ENCODE data around the gene SRP68. TPM values are rescaled to one million over a fixed set of nuclear protein-coding genes. Genes with fewer than 3 reads are reported as not detected.
"Not testable (repeated sequence)": the region's sequence is repeated elsewhere in the genome, so short reads cannot be mapped to it uniquely, and the experiment has no call there.

Gene SRP68
- polyA plus RNA-seq, 3 donors = 101 to 110 (median 103) TPM

DNA sequence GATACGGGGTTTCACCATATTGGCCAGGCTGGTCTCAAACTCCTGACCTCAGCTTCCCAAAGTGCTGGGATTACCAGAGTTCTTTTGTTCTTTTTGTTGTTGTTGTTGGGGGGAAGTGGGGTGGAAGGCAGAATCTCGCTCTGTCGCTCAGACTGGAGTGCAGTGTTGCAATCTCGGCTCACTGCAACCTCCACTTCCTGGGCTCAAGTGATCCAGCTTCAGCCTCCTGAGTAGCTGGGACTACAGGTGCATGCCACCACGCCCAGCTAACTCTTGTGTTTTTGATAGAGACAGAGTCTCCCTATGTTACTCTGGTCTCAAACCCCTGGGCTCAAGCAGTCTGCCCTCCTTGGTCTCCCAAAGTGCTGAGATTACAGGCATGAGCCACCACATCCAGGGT lies 6.1 kb upstream of the SRP68 start:
- not testable (repeated sequence) for DNase-seq (ENCODE audit: low read depth in 3 of 3, low spot score in 2 of 3)

DNA sequence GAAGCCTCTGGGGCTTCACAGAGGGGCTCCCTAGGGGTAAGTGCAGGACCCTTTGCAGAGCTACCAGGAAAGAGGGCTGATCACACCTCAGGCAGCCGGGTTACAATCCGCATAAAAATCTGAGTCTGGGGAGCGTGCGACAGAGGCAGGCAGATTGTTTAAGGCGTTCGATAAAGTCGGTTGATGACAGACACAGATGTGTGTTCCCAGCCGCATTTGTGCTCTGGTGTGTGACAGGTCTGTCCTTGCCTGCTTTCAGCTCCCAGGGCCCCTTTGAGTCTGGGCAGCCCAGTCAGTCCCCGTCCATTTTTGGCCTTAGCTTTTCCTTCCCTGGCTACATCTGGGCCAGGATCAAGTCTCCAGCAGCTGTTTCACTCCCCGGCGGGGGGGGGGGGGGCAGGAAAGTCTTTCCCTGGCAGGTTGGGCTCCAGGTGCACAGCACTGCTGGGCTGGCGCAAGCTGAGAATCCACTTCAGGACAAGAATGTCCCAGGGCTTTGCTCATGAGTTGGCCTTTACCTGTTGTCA lies 5.3 kb upstream of the SRP68 start:
- no peak for DNase-seq (ENCODE audit: low read depth in 3 of 3, low spot score in 2 of 3)

DNA sequence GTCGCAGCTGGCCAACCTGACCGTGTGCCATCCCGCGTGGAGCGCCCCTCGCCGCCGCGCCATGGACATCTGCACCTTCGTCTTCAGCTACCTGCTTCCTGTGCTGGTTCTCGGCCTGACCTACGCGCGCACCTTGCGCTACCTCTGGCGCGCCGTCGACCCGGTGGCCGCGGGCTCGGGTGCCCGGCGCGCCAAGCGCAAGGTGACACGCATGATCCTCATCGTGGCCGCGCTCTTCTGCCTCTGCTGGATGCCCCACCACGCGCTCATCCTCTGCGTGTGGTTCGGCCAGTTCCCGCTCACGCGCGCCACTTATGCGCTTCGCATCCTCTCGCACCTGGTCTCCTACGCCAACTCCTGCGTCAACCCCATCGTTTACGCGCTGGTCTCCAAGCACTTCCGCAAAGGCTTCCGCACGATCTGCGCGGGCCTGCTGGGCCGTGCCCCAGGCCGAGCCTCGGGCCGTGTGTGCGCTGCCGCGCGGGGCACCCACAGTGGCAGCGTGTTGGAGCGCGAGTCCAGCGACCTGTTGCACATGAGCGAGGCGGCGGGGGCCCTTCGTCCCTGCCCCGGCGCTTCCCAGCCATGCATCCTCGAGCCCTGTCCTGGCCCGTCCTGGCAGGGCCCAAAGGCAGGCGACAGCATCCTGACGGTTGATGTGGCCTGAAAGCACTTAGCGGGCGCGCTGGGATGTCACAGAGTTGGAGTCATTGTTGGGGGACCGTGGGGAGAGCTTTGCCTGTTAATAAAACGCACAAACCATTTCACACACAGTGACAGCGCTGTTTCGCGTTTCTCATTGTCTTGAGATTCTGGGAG lies 4.7 kb upstream of the SRP68 start:
- no peak for DNase-seq (ENCODE audit: low read depth in 3 of 3, low spot score in 2 of 3)

DNA sequence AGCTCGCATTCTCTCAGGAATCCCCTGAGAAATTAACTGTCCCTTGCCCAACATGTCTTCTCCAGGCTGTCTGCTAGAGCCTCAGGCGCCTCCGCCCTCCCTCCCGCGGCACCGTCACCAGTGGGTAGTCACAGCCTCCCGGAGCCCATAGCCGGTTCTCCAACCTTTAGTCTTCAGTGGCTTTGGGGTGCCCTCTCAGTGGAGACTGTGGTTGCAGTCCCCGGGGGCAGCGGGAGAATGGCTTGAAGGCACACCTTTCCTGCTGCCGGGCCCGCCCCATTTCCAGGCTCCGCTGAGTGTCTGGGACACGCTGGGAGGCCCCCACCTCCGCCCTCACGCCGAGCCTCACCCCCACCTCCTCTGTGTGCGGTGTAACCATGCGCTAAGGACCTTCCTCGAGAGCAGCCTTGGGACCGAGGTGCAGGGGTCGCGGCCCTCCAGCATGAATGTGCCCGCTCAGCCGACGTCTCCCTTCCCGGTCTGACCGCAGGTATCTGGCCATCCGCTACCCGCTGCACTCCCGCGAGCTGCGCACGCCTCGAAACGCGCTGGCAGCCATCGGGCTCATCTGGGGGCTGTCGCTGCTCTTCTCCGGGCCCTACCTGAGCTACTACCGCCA lies 3.9 kb upstream of the SRP68 start:
- no peak for DNase-seq (ENCODE audit: low read depth in 3 of 3, low spot score in 2 of 3)

DNA sequence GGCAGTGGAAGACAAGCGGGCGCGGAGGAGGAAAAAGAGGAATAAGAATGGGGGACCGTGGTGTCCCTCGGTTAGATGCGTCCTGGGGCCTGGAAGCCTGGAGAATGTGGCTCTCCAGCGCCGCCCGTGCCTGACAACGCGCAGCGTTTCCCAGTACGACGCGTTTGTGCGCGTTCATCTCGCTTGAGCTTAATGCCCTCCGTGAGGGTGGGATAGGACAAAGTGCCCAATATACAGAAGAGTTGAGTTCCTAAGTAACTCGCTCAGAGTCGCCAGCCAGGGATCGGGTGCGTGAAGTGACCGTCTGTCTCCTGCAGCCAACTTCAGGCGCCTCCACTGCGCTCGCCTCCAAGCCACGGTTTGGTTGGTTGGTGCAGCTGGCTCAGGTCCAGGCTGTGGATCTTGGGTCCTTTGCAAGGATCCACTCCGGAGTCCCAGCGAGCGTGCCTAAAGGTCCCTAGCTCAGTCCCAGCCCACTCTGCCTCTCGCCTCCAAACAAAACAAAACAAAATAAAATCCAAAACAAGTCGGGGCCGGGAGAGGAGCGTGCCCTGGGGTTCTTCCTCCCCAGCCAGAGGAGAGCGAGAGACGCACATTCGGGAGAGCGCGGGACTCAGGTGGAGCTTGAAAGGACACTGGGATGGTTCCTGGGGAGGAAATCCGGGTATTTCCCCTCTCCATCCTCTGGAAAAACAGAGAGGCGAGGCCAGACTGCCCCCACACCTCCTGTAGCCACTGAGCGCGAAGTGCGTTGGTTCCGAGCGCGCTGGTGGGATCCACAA lies 3.2 kb upstream of the SRP68 start:
- no peak for DNase-seq (ENCODE audit: low read depth in 3 of 3, low spot score in 2 of 3)

DNA sequence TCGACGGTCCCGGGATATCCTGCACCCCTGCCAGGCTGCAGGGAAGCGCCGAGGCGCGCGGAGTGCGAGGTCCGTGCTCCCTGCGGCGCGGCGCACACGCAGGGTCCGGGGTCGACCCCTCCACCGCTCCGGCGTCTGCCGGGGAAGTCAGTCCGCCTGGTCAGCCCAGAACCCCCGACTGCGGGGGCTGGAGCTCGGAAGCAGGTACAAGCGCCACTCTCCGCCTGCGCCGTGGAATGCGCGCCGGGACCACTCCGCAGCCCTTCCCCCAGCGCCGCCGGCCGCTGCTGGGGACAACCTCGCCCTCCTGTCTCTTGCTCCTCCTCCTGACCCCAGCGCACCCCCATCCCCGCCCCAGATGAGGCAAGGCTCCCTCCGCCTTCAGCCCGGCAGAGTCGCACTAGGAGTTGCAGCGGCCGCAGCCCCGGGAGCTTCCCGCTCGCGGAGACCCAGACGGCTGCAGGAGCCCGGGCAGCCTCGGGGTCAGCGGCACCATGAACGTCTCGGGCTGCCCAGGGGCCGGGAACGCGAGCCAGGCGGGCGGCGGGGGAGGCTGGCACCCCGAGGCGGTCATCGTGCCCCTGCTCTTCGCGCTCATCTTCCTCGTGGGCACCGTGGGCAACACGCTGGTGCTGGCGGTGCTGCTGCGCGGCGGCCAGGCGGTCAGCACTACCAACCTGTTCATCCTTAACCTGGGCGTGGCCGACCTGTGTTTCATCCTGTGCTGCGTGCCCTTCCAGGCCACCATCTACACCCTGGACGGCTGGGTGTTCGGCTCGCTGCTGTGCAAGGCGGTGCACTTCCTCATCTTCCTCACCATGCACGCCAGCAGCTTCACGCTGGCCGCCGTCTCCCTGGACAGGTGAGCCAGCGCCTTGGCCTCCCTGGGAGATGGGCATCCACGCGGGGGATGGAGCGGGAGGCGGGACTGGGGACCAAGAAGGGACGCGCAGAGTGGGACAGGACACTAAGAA lies 2.4 kb upstream of the SRP68 start, which contains the start of gene GALR2:
GALR2 (plus strand) TSS at position 392 of the 974 bp plus-strand sequence; CDS start at position 495, 103 bp downstream.
- no peak for DNase-seq (ENCODE audit: low read depth in 3 of 3, low spot score in 2 of 3)

DNA sequence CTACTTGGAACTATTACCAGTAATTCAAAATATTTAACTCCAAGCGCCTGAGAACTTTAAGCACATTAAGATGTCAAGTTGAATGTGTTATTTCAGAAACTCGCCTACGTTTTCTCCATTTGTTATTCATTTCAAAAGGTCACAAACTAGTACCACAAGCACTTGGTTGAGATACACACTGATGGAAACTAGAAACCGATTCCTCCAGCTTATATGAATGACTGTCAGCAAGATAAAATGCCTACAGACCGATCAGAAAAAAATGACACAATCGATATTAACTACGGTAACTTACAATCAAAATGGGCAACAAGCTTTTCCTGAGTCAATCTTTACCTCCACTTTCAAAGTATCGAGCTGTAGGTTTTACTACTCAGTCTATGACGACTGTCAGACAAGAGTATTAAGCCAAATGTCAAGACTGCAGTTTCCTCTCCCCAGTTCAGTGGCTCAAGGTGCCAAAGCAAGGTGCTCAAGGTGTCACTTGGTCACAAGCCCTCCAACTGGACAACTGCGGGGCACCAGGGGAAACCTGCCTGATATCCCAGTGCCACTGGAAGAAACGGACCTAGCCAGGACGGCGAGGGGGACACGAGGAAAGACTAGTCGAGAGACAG lies 678 bp downstream of the SRP68 start:
- DNase-seq (ENCODE audit: low read depth in 3 of 3, low spot score in 2 of 3) = no peak

DNA sequence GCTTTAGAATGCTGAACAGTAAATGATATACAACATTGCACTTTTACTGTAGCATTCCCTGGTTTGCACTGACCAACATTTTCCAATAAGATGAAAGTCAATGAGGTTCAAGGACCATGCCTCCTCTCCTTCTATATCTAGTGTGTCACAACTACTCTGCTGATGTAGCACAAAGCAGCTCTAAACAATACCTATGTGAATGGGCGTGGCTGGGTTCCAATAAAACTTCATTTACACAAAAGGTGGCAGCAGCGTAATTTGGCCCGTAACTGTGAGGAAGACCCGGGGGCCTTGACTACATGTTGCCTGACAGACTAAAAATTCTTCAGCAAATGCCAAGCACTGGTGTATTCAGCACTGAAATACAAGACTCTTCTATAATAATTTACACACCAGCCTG lies 6.5 kb downstream of the SRP68 start:
- no peak for DNase-seq (ENCODE audit: low read depth in 3 of 3, low spot score in 2 of 3)

DNA sequence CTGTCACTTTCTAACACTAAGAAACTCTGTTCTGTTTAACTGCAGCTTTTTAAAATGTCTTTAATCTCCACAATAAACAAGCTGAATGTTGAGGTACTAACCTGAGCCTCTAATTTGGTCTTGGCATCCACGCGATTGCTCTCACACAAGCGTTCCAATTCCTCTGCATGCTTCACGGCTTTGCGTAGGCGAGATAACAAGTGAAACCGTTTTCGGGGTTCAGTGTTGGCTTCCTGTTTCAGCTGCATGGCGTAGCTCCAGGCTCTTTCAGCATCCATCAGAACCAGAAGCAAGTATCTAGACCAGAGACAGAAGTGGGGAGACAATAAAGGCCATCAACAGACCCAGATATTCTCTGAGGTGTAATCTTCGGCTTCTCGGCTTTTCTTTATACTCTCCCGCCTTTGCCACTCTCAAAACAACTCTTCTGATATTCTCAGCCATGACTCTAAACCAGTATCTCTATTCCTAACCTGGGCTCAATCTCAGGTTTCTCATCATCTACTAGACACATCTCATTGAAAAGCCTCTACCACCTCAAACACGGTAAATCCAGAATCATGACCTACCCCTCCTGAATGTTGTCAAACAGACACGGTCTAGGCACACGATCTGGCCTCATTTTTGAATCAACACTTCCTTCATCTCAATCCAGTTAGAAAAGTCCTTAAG lies 8.3 kb downstream of the SRP68 start:
- DNase-seq (ENCODE audit: low read depth in 3 of 3, low spot score in 2 of 3) = no peak

DNA sequence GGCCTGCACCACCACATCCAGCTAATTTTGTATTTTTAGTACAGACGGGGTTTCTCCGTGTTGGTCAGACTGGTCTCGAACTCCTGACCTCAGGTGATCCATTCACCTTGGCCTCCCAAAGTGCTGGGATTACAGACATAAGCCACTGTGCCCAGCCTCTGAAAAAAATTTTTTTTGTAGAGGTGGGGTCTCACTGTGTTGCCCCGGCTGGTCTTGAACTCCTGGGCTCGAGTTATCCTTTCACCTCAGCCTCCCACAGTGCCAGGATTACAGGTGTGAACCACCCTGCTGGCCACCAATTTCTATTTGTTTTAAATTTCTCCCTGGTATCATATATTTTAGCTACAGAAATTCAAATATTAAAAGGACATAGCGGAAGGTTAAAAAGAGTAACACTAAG lies 14.1 kb downstream of the SRP68 start:
- DNase-seq (ENCODE audit: low read depth in 3 of 3, low spot score in 2 of 3) = not testable (repeated sequence)

DNA sequence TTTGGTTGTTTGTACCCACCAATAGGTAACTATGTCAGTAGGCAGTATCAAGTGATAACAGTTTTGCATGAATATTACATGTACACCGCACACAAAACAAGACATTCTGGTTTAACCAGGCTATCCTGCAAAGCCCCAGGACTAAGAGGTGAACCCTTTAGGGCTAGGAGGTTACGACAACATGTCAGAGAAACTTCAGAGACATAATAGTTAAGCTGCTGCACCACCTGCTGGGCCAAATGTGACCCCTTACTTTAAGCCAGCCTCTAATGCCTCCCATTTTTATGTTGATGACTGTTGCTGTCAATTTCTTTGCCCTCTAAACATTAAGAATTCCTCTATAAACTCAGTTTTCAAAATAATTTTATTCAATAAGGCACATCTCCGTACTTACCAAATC lies 15.4 kb downstream of the SRP68 start:
- DNase-seq (ENCODE audit: low read depth in 3 of 3, low spot score in 2 of 3) = no peak

DNA sequence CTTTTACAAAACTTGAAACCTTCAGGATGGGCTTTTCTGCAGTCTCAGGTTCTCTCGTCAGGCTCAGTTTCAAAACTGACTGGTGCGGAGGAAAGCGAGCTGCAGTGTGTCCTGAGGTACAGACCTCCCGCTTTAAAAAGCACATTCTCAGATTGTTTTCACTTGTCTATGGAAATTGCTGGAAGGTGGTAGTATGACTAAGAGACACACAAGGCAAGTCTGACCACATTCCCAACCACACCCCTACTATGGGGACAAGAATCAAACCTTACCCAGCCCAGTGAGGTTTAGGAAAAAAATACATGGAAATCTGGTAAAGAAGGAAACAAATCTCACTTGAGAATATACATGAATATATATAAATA lies 18.2 kb downstream of the SRP68 start:
- DNase-seq (ENCODE audit: low read depth in 3 of 3, low spot score in 2 of 3) = no peak

DNA sequence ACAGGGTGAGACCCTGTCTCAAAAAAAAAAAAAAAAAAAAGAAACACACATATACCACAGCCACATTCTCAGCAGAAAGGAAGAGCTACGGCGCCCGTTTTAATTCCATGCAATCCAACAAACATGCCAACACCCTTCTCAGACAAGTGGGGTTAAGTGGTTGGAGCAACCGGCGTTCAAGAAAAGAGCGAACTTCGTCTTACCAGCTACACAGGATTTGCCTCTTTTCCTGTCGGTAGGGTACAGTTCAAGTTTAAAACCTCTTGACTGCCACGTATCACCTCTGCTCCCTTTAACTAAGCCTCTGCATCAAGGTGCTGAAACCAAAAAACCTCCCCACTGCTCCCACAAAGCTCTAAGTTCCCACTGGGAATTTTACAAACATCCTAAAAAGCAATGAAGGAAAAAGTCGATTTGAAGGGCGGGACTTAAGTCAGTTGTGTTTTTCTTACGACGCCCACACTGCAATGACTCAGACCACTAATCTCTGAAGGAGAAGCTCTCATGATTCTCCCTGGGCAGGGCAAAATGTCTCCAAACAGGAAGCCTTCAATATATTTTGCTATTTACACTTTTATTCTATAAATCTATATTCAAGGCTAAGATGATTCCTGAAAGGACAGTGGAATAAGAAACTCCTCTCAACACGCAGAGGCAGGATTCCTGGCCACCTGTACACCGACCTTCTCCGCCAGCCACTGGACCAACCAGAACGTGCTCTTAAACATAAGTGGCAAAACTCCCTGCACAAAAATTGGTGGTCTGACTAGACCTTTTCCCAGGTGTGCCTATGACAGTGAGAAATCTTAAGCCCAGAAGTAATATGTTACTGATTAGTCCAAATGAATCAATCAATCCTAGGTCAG lies 18.8 kb downstream of the SRP68 start:
- no peak for DNase-seq (ENCODE audit: low read depth in 3 of 3, low spot score in 2 of 3)

DNA sequence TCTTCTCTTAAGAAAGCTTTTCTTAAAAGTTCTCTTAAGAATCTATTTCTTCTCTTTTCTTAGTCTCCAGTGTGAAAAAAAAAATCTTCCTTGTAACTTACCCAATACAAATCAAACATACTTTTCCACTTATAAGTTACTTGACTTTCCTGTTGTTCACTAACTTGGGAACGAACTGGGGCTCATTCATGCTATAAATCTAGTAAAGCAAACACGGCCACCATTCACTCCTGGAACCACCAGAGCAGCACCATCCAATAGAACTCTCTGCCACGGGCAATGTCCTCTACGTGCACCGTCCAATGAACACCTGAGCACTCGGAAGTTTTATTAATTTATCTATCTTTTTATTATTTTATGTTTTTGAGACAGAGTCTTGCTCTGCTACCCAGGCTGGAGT lies 20.8 kb downstream of the SRP68 start:
- DNase-seq (ENCODE audit: low read depth in 3 of 3, low spot score in 2 of 3) = no peak

DNA sequence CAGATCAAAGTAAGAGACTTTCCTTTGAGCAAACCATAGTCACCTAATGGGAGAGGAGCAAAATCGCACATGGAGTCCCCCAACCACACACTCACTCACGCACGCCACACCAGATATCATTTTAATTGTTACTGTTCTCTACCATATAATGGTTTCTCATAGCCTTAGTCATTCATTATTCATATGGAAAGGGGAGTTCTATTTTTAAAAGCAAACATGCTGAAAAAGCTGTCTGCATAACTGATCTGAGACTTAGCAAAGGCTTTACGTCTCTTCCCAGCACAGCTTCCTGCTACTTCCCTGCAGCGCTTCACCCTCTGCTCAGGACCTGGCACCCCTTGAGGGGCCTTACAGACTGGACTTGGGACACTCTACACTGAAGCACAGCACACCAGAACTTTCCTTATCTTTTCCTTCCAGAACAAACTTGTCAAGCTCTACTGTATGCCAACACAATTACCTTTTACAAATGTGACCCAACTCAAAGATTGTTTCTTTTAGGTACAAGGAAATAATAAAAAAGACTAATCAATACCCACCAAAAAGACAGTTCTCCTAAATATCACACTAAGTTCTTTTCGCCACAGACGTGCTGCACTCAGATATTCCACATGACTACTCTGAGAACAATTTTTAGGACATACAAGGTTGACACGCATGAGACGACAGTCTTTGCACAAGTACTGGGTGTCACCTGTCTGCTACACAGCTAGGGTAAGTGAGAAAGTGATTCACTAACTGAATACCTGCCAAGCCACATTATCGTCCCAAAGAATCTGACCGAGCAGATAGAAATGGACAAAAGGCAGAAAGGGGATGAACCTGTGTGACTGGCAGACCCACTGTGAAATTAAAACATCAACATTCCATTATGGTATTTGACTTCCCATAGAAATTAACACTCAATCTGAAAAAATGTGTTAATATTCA lies 21.5 kb downstream of the SRP68 start:
- no peak for DNase-seq (ENCODE audit: low read depth in 3 of 3, low spot score in 2 of 3)

DNA sequence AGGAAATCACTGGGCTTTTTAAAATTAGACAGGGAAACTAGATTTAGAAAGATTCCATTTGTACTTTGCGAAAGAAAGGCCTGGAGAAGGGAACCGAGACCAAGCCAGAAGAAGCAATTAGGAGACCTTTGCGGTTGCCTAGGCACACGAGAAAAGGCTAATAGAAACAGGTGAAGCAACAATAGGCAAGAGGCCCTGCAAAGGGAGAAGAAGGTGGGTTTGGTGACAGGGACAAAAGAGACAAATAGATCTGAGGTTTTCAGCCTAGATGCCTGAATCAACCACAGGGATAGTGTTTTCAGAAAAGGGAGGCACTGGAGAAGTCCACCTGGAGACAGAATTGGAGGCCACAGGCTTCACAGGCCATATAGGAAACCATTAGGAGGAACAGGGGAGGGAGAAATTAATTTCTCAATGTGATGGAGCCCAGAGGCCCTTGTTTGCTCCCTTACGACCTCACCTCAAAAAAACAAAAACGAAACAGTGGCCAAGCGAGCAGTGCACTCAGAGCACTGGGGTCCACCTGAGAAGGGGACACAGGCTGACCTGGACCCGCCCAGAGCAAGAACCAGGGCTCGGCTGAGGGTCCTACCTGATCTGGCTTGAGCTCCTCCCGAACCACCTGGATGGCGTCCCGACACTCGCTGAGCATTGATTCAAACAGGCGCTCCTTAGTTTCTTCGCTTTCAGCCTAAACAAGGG lies 22.3 kb downstream of the SRP68 start:
- DNase-seq (ENCODE audit: low read depth in 3 of 3, low spot score in 2 of 3) = no peak

DNA sequence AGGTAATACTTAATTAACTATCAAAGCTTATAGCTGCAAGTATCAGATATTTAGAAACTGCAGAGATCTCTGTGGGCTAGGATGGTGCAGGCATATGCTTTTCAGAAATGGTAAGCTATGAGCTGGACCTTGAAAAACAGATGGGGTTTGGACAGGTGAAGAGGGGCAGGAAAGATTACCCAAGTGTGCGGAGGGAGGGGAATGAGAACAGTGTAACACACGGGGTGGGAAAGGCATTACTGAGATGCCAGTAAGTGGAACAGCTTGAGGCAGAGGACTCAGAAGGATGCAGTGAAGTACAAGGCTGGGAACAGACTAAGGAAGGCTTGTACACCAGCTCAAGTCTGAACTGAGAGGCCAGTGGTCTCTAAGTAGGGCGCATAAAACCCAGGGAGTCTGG lies 23.1 kb downstream of the SRP68 start:
- DNase-seq (ENCODE audit: low read depth in 3 of 3, low spot score in 2 of 3) = no peak

All from right renal cortex interstitium (tissue), 3 donors.